Liver (tissue), 9 donors: Measurements from ENCODE around the gene CFAP77. TPM values are rescaled to one million over a fixed set of nuclear protein-coding genes. Genes with fewer than 3 reads are reported as not detected.

Experiments used
- DNase-seq: peaks from one replicate; pipeline ENCODE4 v3.0.0-alpha.2; 2017; ENCODE audit warnings: low spot score
- H3K27ac ChIP-seq, 2 donors: one replicate each; pipeline ENCODE4 v1.7.0; 2013; ENCODE audit warnings: inconsistent platforms in 2 of 2, low read length in 2 of 2, control low read depth in 1 of 2, low read depth in 1 of 2, mild to moderate bottlenecking in 1 of 2
- H3K27me3 ChIP-seq, 4 donors: one replicate each; pipeline versions ENCODE4 v1.6.1 to v1.7.0; 2013; ENCODE audit warnings: low read length in 3 of 4, inconsistent platforms in 1 of 4, mild to moderate bottlenecking in 1 of 4, moderate library complexity in 1 of 4; ENCODE audit not compliant: control insufficient read depth in 4 of 4, insufficient read depth in 4 of 4
- H3K36me3 ChIP-seq, 4 donors: one replicate each; pipeline versions ENCODE4 v1.6.1 to v1.7.0; 2013; ENCODE audit warnings: low read length in 3 of 4, mild to moderate bottlenecking in 3 of 4, low read depth in 1 of 4, moderate library complexity in 1 of 4; ENCODE audit not compliant: control insufficient read depth in 4 of 4, insufficient read depth in 3 of 4
- H3K4me1 ChIP-seq, 4 donors: one replicate each; pipeline versions ENCODE4 v1.6.1 to v1.7.0; 2013; ENCODE audit warnings: low read length in 3 of 4, mild to moderate bottlenecking in 3 of 4, moderate library complexity in 1 of 4; ENCODE audit not compliant: control insufficient read depth in 4 of 4, insufficient read depth in 4 of 4
- H3K4me3 ChIP-seq, 3 donors: one replicate each; pipeline versions ENCODE4 v1.6.1 to v1.7.0; 2013; ENCODE audit warnings: low read length in 3 of 3, control low read depth in 1 of 3, low read depth in 1 of 3, mild to moderate bottlenecking in 1 of 3
- H3K9ac ChIP-seq, 2 donors: one replicate each; pipeline ENCODE4 v1.7.0; 2013; ENCODE audit warnings: low read length in 2 of 2, mild to moderate bottlenecking in 2 of 2, moderate library complexity in 2 of 2, control low read depth in 1 of 2, low read depth in 1 of 2
- H3K9me3 ChIP-seq, 4 donors: one replicate each; pipeline versions ENCODE4 v1.6.1 to v1.7.0; 2013; ENCODE audit warnings: low read length in 3 of 4; ENCODE audit not compliant: control insufficient read depth in 4 of 4
- CTCF ChIP-seq: fragments of 150-350 bp; IDR thresholded peaks from 2 replicates; pipeline ENCODE4 v1.5.1; 2017; ENCODE audit warnings: improper control_type of control experiment, low read depth, low read length; ENCODE audit not compliant: missing input control
- EGR1 ChIP-seq, 2 donors: IDR thresholded peaks; 2 replicates each; pipeline ENCODE4 v1.6.1; 2016 to 2018; ENCODE audit warnings: antibody characterized with exemption in 2 of 2, low read depth in 2 of 2
- FOXA1 ChIP-seq: IDR thresholded peaks from 2 replicates; pipeline ENCODE4 v1.6.1; 2016; ENCODE audit warnings: antibody characterized with exemption
- FOXA2 ChIP-seq: IDR thresholded peaks from 2 replicates; pipeline ENCODE4 v1.6.1; 2016; ENCODE audit warnings: antibody characterized with exemption
- GABPA ChIP-seq, 2 donors: IDR thresholded peaks in 1 of 2; conservative IDR thresholded peaks in 1 of 2; 2 replicates each; pipeline ENCODE4 v1.6.1; 2016; ENCODE audit warnings: antibody characterized with exemption in 2 of 2, mild to moderate bottlenecking in 1 of 2, moderate library complexity in 1 of 2
- HNF4A ChIP-seq, 2 donors: conservative IDR thresholded peaks; 2 replicates each; pipeline ENCODE4 v1.6.1; 2016; ENCODE audit warnings: antibody characterized with exemption in 2 of 2, mild to moderate bottlenecking in 2 of 2
- HNF4G ChIP-seq: IDR thresholded peaks from 2 replicates; pipeline ENCODE4 v1.6.1; 2016; ENCODE audit warnings: antibody characterized with exemption
- JUND ChIP-seq, 2 donors: IDR thresholded peaks; 2 replicates each; pipeline ENCODE4 v1.6.1; 2016; ENCODE audit warnings: antibody characterized with exemption in 2 of 2
- MAX ChIP-seq: IDR thresholded peaks from 2 replicates; pipeline ENCODE4 v1.6.1; 2016; ENCODE audit warnings: antibody characterized with exemption
- NR2F2 ChIP-seq: IDR thresholded peaks from 2 replicates; pipeline ENCODE4 v1.6.1; 2016; ENCODE audit warnings: antibody characterized with exemption
- RAD21 ChIP-seq, 2 donors: IDR thresholded peaks; 2 replicates each; pipeline ENCODE4 v1.6.1; 2016; ENCODE audit warnings: antibody characterized with exemption in 2 of 2, mild to moderate bottlenecking in 2 of 2
- REST ChIP-seq: IDR thresholded peaks from 2 replicates; pipeline ENCODE4 v1.6.1; 2016; ENCODE audit warnings: antibody characterized with exemption, mild to moderate bottlenecking
- RXRA ChIP-seq, 2 donors: IDR thresholded peaks; 2 replicates each; pipeline ENCODE4 v1.6.1; 2017 to 2018; ENCODE audit warnings: antibody characterized with exemption in 2 of 2, mild to moderate bottlenecking in 1 of 2
- TAF1 ChIP-seq: conservative IDR thresholded peaks from 2 replicates; pipeline ENCODE4 v1.6.1; 2016; ENCODE audit warnings: antibody characterized with exemption, mild to moderate bottlenecking
- ZBTB33 ChIP-seq: IDR thresholded peaks from 2 replicates; pipeline ENCODE4 v1.6.1; 2016; ENCODE audit warnings: antibody characterized with exemption
- WGBS: extraction: QIAGEN DNeasy Blood & Tissue Kit; methylation state at CpG from one replicate; pipeline ENCODE4 v1.1.7; 2013; 5-methylcytosine and 5-hydroxymethylcytosine counted together
- polyA plus RNA-seq, 2 donors: library from polyadenylated mRNA; stranded (reverse) in 1 of 2; unstranded in 1 of 2; fragments of 200-250 nt in 1 of 2; fragments of >200 nt in 1 of 2; fragmentation: Nextera tagmentation in 1 of 2; extraction: Ambion mirVana in 1 of 2; gene quantifications; one replicate each; pipeline versions ENCODE4 v1.2.1 to v1.2.3, GENCODE V29; 2013 to 2015
- total RNA-seq, 2 donors: library from RNA; depleted of rRNA; stranded (reverse); fragments of >200 nt; gene quantifications; one replicate each; pipeline ENCODE4 v1.2.3, GENCODE V29; 2014
- donor health status: healthy.
- donor health status: healthy.
- donor health status: healthy.
- donor health status: healthy.
- donor health status: healthy.

Gene CFAP77
- total and polyA plus RNA-seq, 4 donors: not detected

GRCh38 chr9:132384376-132384775 lies 25.6 kb upstream of the CFAP77 start:
- TF ChIP-seq HNF4A (conservative IDR thresholded peaks at IDR 0.05): no peak
- TF ChIP-seq RXRA (IDR thresholded peaks at IDR 0.05): no peak
- no peak for TF ChIP-seq HNF4G
- TF ChIP-seq FOXA2: no peak
- TF ChIP-seq NR2F2: no peak
- no peak for TF ChIP-seq FOXA1
- TF ChIP-seq RAD21 (IDR thresholded peaks at IDR 0.05): no peak
- TF ChIP-seq CTCF: no peak
- no peak for TF ChIP-seq MAX
- TF ChIP-seq JUND (IDR thresholded peaks at IDR 0.05): no peak
- no peak for TF ChIP-seq GABPA (IDR thresholded peaks at IDR 0.05 in 1 of 2, conservative IDR thresholded peaks at IDR 0.05 in 1 of 2)
- no peak for TF ChIP-seq TAF1
- no peak for TF ChIP-seq EGR1 (IDR thresholded peaks at IDR 0.05; ENCODE audit: low read depth in 2 of 2)
- no peak for TF ChIP-seq REST
- no peak for TF ChIP-seq ZBTB33
- H3K4me1 ChIP-seq: no peaks in the 10 kb centered on the region
- H3K9me3 ChIP-seq: no peaks in the 10 kb centered on the region
- H3K27ac ChIP-seq: no peak overlapping the region
- no peak overlapping the region for H3K9ac ChIP-seq
- WGBS: 90% methylated on average over 8 of the region's 8 CpGs
- no peak for DNase-seq
- H3K4me3 ChIP-seq: no peak overlapping the region
- peaks cover 10 to 51% (median 33%) of the 10 kb centered on the region in 4 donors for H3K36me3 ChIP-seq
- no peaks in the 10 kb centered on the region for H3K27me3 ChIP-seq

- 98% methylated on average over 7 of the region's 7 CpGs for whole genome bisulfite sequencing
- Histone ChIP-seq H3K9me3 (no peaks in the 10 kb centered on the region), H3K27ac (no peak overlapping the region), H3K36me3 (peaks cover 17 to 68% (median 51%) of the 10 kb centered on the region in 4 donors), H3K27me3 (no peaks in the 10 kb centered on the region), H3K4me1 (no peaks in the 10 kb centered on the region), H3K4me3 (no peak overlapping the region), H3K9ac (no peak overlapping the region)
- DNase-seq: no peak
- TF ChIP-seq CTCF: no peak
- TF ChIP-seq GABPA (IDR thresholded peaks at IDR 0.05 in 1 of 2, conservative IDR thresholded peaks at IDR 0.05 in 1 of 2): no peak
These were observed 22.9 kb upstream of the CFAP77 start for GRCh38 chr9:132387133-132387532.
